ENCODE measurements around the gene S100A7A. TPM values are rescaled to one million over a fixed set of nuclear protein-coding genes. Genes with fewer than 3 reads are reported as not detected.

Gene S100A7A
- total RNA-seq, 5 donors from 2014 or later (not counting 1 experiment from before 2014, with no cell fraction given), result not detected

GRCh38 chr1:153428073-153428638 is 11.8 kb downstream of the S100A7A start:
- H3K27ac Mint-ChIP-seq, result no peak overlapping the region
- Histone ChIP-seq H3K4me3 (ENCODE audit: control insufficient read depth in 1 of 2, extremely low read depth in 1 of 2, low read length in 1 of 2) (no peak overlapping the region), H3K9me3 (no peaks in the 10 kb centered on the region), H3K27ac (ENCODE audit: low read length) (no peak overlapping the region), H3K4me1 (ENCODE audit: control insufficient read depth in 1 of 2, extremely low read depth in 1 of 2, insufficient read depth in 2 of 2, low read length in 2 of 2) (no peaks in the 10 kb centered on the region), H3K36me3 (ENCODE audit: control insufficient read depth in 2 of 2, extremely low read depth in 1 of 2, insufficient read depth in 1 of 2, low read length in 1 of 2) (no peaks in the 10 kb centered on the region), H3K27me3 (replicated peaks in 1 of 2; ENCODE audit: control insufficient read depth in 2 of 2, extremely low read depth in 1 of 2, insufficient read depth in 2 of 2, low read length in 1 of 2) (peaks cover 0 to 36% of the 10 kb centered on the region in 2 experiments)
- H3K9me3 Mint-ChIP-seq, result no peaks in the 10 kb centered on the region
- ATAC-seq (replicated peaks in 1 of 4) (no peak), DNase-seq (no peak)
- no peaks in the 10 kb centered on the region for H3K4me1 Mint-ChIP-seq
- no peaks in the 10 kb centered on the region for H3K36me3 Mint-ChIP-seq
- 78% methylated on average over 6 of the region's 12 CpGs for WGBS (ENCODE audit: insufficient coverage)
- POLR2A ChIA-PET, result no interaction called here
- CTCF ChIA-PET, result no interaction called here
- no peak overlapping the region for H3K4me3 Mint-ChIP-seq
- peaks cover 37 to 54% of the 10 kb centered on the region in 2 donors for H3K27me3 Mint-ChIP-seq

DNA sequence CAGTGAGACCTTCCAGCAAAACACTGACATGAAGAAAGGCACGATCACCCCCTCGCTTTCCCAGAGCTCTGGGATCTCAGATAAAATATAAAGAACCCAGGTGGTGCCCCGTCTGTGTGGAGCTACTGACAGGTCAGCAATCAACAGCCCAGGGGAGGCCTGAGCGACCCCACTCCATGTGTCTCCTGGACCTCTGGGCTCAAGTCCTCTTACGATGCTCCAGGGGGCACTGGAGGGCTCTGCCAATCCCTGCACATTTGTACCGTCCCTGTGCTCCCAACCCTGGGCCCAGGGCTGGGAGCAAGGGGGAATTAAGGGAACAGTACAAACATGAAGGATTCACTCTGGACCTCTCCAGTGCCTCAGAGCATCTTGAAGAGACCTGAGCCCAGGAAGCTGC is 12.5 kb downstream of the S100A7A start:
- no peaks in the 10 kb centered on the region for H3K36me3 ChIP-seq (ENCODE audit: control insufficient read depth in 2 of 2, extremely low read depth in 1 of 2, insufficient read depth in 1 of 2, low read length in 1 of 2)
- DNase-seq (no peak), ATAC-seq (replicated peaks in 1 of 4) (no peak)
- H3K9me3 Mint-ChIP-seq, result no peaks in the 10 kb centered on the region
- H3K36me3 Mint-ChIP-seq, result no peaks in the 10 kb centered on the region
- peaks cover 31 to 54% of the 10 kb centered on the region in 2 donors for H3K27me3 Mint-ChIP-seq
- H3K4me1 ChIP-seq (ENCODE audit: control insufficient read depth in 1 of 2, extremely low read depth in 1 of 2, insufficient read depth in 2 of 2, low read length in 2 of 2), result no peaks in the 10 kb centered on the region
- no peak overlapping the region for H3K27ac Mint-ChIP-seq
- H3K27me3 ChIP-seq (replicated peaks in 1 of 2; ENCODE audit: control insufficient read depth in 2 of 2, extremely low read depth in 1 of 2, insufficient read depth in 2 of 2, low read length in 1 of 2), result peaks cover 0 to 39% of the 10 kb centered on the region in 2 experiments
- 52% methylated on average over 6 of the region's 6 CpGs for WGBS (ENCODE audit: insufficient coverage)
- POLR2A ChIA-PET, result no interaction called here
- H3K4me1 Mint-ChIP-seq, result no peaks in the 10 kb centered on the region
- CTCF ChIA-PET, result no interaction called here
- H3K27ac ChIP-seq (ENCODE audit: low read length), result no peak overlapping the region
- no peaks in the 10 kb centered on the region for H3K9me3 ChIP-seq
- no peak overlapping the region for H3K4me3 ChIP-seq (ENCODE audit: control insufficient read depth in 1 of 2, extremely low read depth in 1 of 2, low read length in 1 of 2)
- no peak overlapping the region for H3K4me3 Mint-ChIP-seq

- ATAC-seq (replicated peaks in 1 of 4) (no peak), DNase-seq (no peak)
- 80% methylated on average over 6 of the region's 7 CpGs for WGBS (ENCODE audit: insufficient coverage)
- Mint-ChIP-seq H3K4me3 (no peak overlapping the region), H3K4me1 (no peaks in the 10 kb centered on the region), H3K27me3 (peaks cover 31 to 55% of the 10 kb centered on the region in 2 donors), H3K27ac (no peak overlapping the region), H3K9me3 (no peaks in the 10 kb centered on the region), H3K36me3 (no peaks in the 10 kb centered on the region)
- ChIA-PET POLR2A (no interaction called here), CTCF (no interaction called here)
- Histone ChIP-seq H3K27ac (ENCODE audit: low read length) (no peak overlapping the region), H3K36me3 (ENCODE audit: control insufficient read depth in 2 of 2, extremely low read depth in 1 of 2, insufficient read depth in 1 of 2, low read length in 1 of 2) (no peaks in the 10 kb centered on the region), H3K9me3 (no peaks in the 10 kb centered on the region), H3K4me3 (ENCODE audit: control insufficient read depth in 1 of 2, extremely low read depth in 1 of 2, low read length in 1 of 2) (no peak overlapping the region), H3K27me3 (replicated peaks in 1 of 2; ENCODE audit: control insufficient read depth in 2 of 2, extremely low read depth in 1 of 2, insufficient read depth in 2 of 2, low read length in 1 of 2) (peaks cover 0 to 42% of the 10 kb centered on the region in 2 experiments), H3K4me1 (ENCODE audit: control insufficient read depth in 1 of 2, extremely low read depth in 1 of 2, insufficient read depth in 2 of 2, low read length in 2 of 2) (no peaks in the 10 kb centered on the region)
Measured at GRCh38 chr1:153429266-153430165, 13.2 kb downstream of the S100A7A start.

DNA sequence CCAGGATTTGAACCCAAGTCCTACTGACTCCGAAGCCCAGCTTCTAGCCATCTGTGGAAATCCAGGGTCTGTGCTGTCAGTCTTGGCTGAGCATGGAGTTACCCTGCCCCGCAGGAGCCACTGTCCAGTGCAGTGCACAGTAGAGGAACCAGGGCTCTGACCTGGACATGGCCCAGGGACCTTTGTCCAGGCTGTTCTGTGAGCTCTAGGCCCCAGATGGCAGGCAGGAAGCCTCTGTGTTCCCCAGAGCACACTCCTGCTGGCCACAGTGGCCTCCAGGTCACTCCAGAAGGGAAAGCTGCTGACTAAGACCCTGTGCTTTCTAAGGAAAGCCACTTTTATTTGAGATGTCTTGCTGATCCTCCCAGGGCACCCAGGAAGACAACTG is 13.8 kb downstream of the S100A7A start:
- Histone ChIP-seq H3K4me1 (ENCODE audit: control insufficient read depth in 1 of 2, extremely low read depth in 1 of 2, insufficient read depth in 2 of 2, low read length in 2 of 2) (no peaks in the 10 kb centered on the region), H3K36me3 (ENCODE audit: control insufficient read depth in 2 of 2, extremely low read depth in 1 of 2, insufficient read depth in 1 of 2, low read length in 1 of 2) (no peaks in the 10 kb centered on the region), H3K27ac (ENCODE audit: low read length) (no peak overlapping the region), H3K9me3 (no peaks in the 10 kb centered on the region), H3K27me3 (replicated peaks in 1 of 2; ENCODE audit: control insufficient read depth in 2 of 2, extremely low read depth in 1 of 2, insufficient read depth in 2 of 2, low read length in 1 of 2) (peaks cover 0 to 48% of the 10 kb centered on the region in 2 experiments), H3K4me3 (ENCODE audit: control insufficient read depth in 1 of 2, extremely low read depth in 1 of 2, low read length in 1 of 2) (no peak overlapping the region)
- no peak for ATAC-seq (replicated peaks in 1 of 4)
- no peaks in the 10 kb centered on the region for H3K36me3 Mint-ChIP-seq
- POLR2A ChIA-PET, result no interaction called here
- 73% methylated on average over 2 of the region's 2 CpGs for WGBS (ENCODE audit: insufficient coverage)
- H3K4me1 Mint-ChIP-seq, result no peaks in the 10 kb centered on the region
- H3K4me3 Mint-ChIP-seq, result no peak overlapping the region
- DNase-seq, result no peak
- CTCF ChIA-PET, result no interaction called here
- peaks cover 27 to 51% of the 10 kb centered on the region in 2 donors for H3K27me3 Mint-ChIP-seq
- H3K27ac Mint-ChIP-seq, result no peak overlapping the region
- no peaks in the 10 kb centered on the region for H3K9me3 Mint-ChIP-seq

DNA sequence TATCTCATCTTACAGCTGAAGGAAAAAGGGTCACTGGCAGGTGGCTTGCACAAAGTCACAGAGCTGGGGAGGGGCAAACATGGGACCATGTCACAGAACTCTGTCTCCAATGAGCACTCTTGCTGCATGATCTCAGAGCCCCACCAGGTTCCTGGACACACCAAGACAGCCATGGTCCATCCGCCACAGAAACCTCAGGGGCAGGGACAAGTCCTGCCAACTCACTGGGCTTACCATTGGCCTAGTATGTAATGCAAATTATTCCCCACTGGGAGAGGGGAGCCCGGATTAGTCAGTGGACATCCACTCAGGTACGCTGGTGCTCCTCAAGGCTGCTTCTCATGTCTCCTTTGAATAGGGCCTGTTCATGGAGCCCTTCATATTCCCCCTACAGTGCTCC is 14.2 kb downstream of the S100A7A start:
- ATAC-seq (replicated peaks in 1 of 4) (no peak), DNase-seq (no peak)
- Histone ChIP-seq H3K27me3 (replicated peaks in 1 of 2; ENCODE audit: control insufficient read depth in 2 of 2, extremely low read depth in 1 of 2, insufficient read depth in 2 of 2, low read length in 1 of 2) (peaks cover 0 to 49% of the 10 kb centered on the region in 2 experiments), H3K27ac (ENCODE audit: low read length) (no peak overlapping the region), H3K4me1 (ENCODE audit: control insufficient read depth in 1 of 2, extremely low read depth in 1 of 2, insufficient read depth in 2 of 2, low read length in 2 of 2) (no peaks in the 10 kb centered on the region), H3K4me3 (ENCODE audit: control insufficient read depth in 1 of 2, extremely low read depth in 1 of 2, low read length in 1 of 2) (no peak overlapping the region), H3K9me3 (no peaks in the 10 kb centered on the region), H3K36me3 (ENCODE audit: control insufficient read depth in 2 of 2, extremely low read depth in 1 of 2, insufficient read depth in 1 of 2, low read length in 1 of 2) (no peaks in the 10 kb centered on the region)
- Mint-ChIP-seq H3K4me3 (no peak overlapping the region), H3K9me3 (no peaks in the 10 kb centered on the region), H3K4me1 (no peaks in the 10 kb centered on the region), H3K27me3 (peaks cover 23 to 48% of the 10 kb centered on the region in 2 donors), H3K36me3 (no peaks in the 10 kb centered on the region), H3K27ac (no peak overlapping the region)
- ChIA-PET POLR2A (no interaction called here), CTCF (no interaction called here)
- 83% methylated on average over 3 of the region's 3 CpGs for WGBS (ENCODE audit: insufficient coverage)

- Mint-ChIP-seq H3K27me3 (peaks cover 21 to 49% of the 10 kb centered on the region in 2 donors), H3K27ac (no peak overlapping the region), H3K9me3 (no peaks in the 10 kb centered on the region), H3K36me3 (no peaks in the 10 kb centered on the region), H3K4me1 (no peaks in the 10 kb centered on the region), H3K4me3 (no peak overlapping the region)
- Histone ChIP-seq H3K27ac (ENCODE audit: low read length) (no peak overlapping the region), H3K27me3 (replicated peaks in 1 of 2; ENCODE audit: control insufficient read depth in 2 of 2, extremely low read depth in 1 of 2, insufficient read depth in 2 of 2, low read length in 1 of 2) (peaks cover 0 to 46% of the 10 kb centered on the region in 2 experiments), H3K4me1 (ENCODE audit: control insufficient read depth in 1 of 2, extremely low read depth in 1 of 2, insufficient read depth in 2 of 2, low read length in 2 of 2) (no peaks in the 10 kb centered on the region), H3K36me3 (ENCODE audit: control insufficient read depth in 2 of 2, extremely low read depth in 1 of 2, insufficient read depth in 1 of 2, low read length in 1 of 2) (no peaks in the 10 kb centered on the region), H3K9me3 (no peaks in the 10 kb centered on the region), H3K4me3 (ENCODE audit: control insufficient read depth in 1 of 2, extremely low read depth in 1 of 2, low read length in 1 of 2) (no peak overlapping the region)
- ChIA-PET POLR2A (no interaction called here), CTCF (no interaction called here)
- 82% methylated on average over 17 of the region's 17 CpGs for WGBS (ENCODE audit: insufficient coverage)
- DNase-seq, result no peak
- no peak for ATAC-seq (replicated peaks in 1 of 4)
Measured at GRCh38 chr1:153431002-153431401, 14.7 kb downstream of the S100A7A start.

Measured in T-cell (primary cell).